HG03558 (cell line): Measurements from ENCODE around the gene FZR1.
"Not testable (repeated sequence)": the region's sequence is repeated elsewhere in the genome, so short reads cannot be mapped to it uniquely, and the experiment has no call there.

Experiments used
- ATAC-seq: cut with Tn5 transposase; IDR thresholded peaks from one replicate; pipeline ENCODE4 v1.9.1; 2021; ENCODE audit warnings: moderate number of reproducible peaks; ENCODE audit not compliant: unreplicated experiment; ENCODE audit errors: extremely low read depth

Gene FZR1

DNA sequence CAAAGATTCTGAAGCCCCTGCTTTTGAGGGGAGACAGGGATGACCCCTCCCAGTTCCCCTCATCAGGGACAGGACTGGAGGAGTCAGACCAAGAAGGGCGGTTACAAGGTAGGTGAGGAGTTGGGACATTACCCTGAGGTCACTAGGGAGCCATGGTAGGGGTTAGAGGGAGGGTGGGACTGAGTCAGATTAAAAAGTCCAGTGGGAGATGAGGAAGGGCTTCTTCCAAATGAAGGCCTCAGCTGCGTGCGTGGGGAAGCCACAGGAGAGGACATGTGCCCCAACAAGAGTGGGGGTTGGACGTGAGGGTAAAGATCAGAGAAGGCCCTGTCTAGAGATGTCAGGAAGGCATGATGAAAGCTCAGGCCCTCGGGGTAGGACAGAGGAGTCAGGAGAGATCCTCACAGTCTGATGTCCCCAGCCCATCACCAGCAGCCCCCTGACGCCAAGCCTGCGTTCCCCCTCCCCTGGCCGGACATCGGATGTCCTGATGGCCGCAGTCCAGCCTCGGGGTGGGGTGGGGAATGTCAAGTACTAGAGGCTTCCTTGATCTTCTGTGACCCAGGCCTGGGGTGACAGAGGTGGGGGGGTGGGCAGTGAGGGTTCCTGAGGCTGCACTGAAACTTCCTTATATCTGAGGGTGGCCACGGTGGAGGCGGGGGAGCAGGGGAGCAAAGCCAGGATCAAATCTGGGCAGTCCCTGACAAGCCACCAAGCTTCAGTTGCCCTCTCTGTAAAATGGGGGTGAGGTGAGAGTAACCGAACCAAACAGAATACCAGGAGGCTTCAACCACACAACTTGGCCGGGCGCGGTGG, 57.8 kb downstream of the FZR1 start:
- ATAC-seq = no peak

DNA sequence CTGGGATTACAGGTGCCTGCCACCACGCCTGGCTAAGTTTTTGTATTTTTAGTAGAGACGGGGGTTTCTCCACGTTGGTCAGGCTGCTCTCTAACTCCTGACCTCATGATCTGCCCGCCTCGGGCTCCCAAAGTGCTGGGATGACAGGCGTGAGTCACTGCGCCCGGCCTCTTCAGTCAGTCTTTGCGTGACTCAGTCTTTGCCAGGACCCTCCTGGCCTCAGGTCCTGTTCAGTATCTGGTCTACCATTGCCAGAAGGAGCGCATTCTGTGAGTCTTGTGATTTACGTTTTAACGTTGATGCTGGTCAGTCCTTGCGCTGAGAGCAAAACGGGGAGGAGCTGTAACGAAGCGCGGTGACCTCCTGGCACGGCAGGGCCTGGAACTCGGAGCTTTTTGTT, 59.0 kb downstream of the FZR1 start:
- ATAC-seq = no peak

DNA sequence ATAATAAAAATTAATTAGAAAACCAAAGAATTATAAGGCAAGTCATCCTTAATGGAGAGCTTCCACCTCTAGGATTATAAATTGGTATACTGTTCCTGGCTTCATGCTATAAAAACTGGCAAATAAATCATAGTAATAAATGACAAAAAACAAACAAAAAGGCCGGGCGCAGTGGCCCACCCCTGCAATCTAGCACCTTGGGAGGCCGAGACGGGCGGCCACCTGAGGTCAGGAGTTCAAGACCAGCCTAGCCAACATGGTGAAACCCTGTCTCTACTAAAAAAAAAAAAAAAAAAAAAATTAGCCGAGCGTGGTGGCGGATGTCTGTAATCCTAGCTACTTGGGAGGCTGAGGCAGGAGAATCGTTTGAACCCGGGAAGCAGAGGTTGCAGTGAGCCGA, 63.9 kb downstream of the FZR1 start:
- not testable (repeated sequence) for ATAC-seq

DNA sequence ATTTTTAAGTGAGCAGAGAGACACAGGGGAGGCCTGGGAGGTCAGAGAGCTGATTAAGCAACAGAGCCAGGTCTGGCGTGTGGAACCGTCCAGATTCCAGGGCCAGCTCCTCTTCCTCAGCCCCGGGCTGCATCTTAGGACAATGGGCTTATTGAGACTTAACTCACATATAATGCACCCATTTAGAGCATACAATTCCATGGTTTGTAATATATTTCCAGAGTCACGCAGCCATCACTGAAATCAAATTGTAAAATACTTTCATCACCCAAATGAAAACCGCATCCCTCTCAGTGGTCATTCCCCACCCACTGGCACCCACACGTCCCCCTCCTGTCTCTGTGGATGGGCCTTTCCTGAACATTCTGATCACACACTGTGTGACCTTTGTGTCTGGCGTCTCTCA, 64.5 kb downstream of the FZR1 start:
- no peak for ATAC-seq

- peak; percentile 77 for ATAC-seq
These were observed 66.2 kb downstream of the FZR1 start for GRCh38 chr19:3572132-3572854.

GRCh38 chr19:3572855-3573161, 66.7 kb downstream of the FZR1 start, which contains the start of gene HMG20B:
HMG20B (plus strand) TSS chr19:3572944; CDS start chr19:3573310, 366 bp downstream.
- no peak for ATAC-seq

- no peak for ATAC-seq
These were observed 67.2 kb downstream of the FZR1 start for GRCh38 chr19:3573162-3573857.

GRCh38 chr19:3573858-3574637, 67.9 kb downstream of the FZR1 start:
- no peak for ATAC-seq

DNA sequence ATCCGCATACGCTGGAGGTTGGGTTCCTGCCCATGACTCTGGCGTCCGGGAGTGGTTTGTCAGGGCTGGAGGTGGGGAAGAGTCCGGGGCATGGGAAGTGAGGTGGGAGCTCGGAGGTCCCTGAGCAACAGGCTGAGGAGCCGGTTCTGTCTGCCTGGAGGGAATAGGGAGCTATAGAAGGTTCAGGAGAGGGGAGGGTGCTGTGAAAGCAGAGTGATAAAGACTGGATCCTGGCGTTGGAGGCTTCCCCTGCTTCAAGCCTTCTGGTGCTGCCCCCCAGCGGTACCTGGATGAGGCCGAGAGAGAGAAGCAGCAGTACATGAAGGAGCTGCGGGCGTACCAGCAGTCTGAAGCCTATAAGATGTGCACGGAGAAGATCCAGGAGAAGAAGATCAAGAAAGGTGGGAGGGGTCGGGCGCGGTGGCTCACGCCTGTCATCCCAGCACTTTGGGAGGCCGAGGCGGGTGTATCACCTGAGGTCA, 69.2 kb downstream of the FZR1 start:
- no peak for ATAC-seq

- ATAC-seq = no peak
These were observed 70.0 kb downstream of the FZR1 start for GRCh38 chr19:3575949-3576673.

DNA sequence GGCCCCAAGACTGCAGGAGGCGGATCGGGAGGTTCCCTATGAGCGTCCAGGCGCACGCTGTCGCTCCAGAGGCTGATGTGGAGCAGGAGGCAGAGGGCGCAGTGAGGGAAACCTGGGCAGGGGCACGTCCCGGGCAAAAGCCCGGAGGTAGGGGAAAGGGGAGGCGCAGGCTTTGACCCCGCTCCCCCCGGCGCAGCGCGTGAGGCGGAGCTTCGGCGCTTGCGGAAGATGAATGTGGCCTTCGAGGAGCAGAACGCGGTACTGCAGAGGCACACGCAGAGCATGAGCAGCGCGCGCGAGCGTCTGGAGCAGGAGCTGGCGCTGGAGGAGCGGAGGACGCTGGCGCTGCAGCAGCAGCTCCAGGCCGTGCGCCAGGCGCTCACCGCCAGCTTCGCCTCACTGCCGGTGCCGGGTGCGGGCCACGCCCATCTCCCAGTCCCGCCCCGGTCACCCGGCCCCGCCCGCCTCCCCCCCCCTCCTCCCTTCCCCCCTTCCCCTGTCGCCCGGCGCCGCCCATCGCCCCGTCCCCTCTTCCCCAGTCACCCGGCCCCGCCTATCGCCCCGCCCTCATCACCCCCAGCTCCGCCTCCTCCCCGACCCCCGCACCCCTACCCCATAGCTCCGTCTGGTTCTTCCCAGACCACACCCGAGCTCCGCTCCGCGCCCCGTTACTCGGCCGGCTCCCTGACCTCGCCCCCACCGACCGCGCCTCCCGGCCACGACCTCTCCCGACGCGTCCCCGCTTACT, 70.8 kb downstream of the FZR1 start:
- ATAC-seq = no peak

DNA sequence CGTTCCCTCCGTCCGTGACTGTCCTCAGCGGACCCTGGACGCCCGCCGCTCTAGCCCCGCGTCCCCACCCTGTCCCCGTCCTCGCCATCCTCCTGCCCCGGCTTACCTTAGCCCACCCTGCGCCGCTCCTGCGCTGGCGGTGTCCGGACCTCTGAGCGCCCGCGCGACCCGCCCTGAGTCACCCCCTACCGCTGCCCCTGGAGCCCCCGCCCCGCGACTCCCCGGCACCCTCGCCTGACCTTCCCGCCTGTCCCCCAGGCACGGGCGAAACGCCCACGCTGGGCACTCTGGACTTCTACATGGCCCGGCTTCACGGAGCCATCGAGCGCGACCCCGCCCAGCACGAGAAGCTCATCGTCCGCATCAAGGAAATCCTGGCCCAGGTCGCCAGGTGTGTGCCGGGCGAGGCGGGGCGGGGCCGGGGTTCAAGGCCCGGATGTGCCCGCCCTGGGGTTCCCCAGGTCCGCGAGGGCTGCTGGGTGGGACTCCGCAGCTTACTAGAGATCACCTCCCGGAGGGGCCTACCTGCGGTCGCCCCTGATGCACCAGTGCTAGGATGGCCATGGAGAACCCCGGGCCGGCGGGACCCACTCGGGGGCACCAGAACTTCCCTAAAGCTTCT, 71.7 kb downstream of the FZR1 start:
- no peak for ATAC-seq

GRCh38 chr19:3578390-3578789, 72.3 kb downstream of the FZR1 start:
- no peak for ATAC-seq

DNA sequence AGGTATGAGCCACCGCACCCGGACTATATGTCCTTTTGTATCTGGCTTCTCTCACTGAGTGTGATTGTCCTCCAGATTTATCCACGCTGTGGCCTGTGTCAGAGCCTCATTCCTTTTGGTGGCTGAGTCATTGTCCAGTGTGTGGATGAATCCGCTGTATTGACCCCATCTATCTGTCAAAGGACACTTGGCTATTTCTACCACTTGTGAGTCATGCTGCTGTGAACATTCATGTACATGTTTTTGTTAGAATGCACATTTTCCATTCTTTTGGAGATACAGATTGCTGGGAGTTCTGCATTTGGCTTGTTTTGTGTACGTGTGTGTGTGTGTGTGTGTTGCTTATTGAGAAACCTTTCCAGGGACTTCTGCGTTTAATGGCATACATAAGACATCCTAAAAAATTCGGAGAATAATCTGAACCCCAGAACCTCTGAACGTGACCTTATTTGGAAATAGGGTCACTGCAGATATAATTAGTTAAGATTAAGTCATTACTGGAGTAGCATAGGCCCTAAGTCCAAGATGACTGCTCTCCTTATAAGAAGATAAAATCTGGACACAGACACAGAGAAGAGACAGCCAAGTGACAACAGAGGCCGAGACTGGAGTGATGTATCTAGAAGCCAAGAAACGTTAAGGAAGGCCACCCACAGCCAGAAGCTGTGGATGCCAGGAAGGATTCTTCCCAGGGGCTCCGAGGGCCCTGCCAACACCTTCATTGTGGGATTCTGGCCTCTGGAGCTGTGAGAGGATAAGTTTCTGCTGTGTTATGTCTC, 74.2 kb downstream of the FZR1 start:
- no peak for ATAC-seq

GRCh38 chr19:3581792-3582191, 75.7 kb downstream of the FZR1 start:
- ATAC-seq = not testable (repeated sequence)

DNA sequence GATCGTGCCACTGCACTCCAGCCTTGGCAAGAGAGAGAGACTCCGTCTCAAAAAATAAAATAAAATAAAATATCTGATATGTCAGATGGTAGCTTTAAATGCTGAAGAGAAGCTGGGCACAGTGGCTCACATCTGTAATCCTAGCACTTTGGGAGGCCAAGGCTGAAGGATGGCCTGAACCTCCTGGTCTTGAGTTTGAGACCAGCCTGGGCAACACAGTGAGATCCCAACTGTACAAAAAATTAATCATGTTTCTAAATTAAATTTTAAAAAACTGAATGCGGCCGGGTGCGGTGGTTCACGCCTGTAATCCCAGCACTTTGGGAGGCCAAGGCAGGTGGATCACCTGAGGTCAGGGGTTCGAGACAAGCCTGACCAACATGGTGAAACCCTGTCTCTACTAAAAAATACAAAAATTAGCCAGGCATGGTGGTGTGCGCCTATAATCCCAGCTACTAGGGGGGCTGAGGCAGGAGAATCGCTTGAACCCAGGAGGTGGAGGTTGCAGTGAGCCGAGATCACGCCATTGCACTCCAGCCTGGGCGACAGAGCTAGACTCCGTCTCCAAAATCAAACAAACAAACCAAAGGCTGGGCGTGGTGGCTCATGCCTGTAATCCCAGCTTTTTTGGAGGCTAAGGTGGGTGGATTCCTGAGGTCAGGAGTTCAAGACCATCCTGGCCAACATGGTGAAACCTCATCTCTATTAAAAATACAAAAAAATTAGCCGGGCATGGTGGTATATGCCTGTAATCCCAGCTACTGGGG, 78.1 kb downstream of the FZR1 start:
- ATAC-seq = not testable (repeated sequence)
